A673 (cell line): ENCODE measurements around the gene SLC29A3. TPM values are rescaled to one million over a fixed set of nuclear protein-coding genes. Genes with fewer than 3 reads are reported as not detected.

Experiments
- BruUV-seq: library from RNA; stranded (reverse); fragments of 400-500 nt; replicated peaks from 2 replicates; lab custom pipeline; 2021; lab: Mats Ljungman, UMichigan
- CTCF ChIA-PET: fragments of 300-600 bp; sonication (Branson Sonifier 250); formaldehyde crosslinking; loops from one replicate; lab custom pipeline; 2022; ENCODE audit warnings: antibody characterized with exemption; lab: Charles Lee
- POLR2A ChIA-PET: fragments of 300-600 bp; sonication (Branson Sonifier 250); formaldehyde crosslinking; loops from one replicate; lab custom pipeline; 2022; ENCODE audit warnings: antibody characterized with exemption; ENCODE audit not compliant: low non-redundant PET; lab: Charles Lee
- DNase-seq: peaks from one replicate; pipeline ENCODE4 v3.0.0-alpha.2; 2015; ENCODE audit warnings: low spot score
- H3K27ac ChIP-seq: fragments of 200-600 bp; sonication (generic); 2 replicates; pipeline ENCODE4 v1.5.1; 2016; ENCODE audit warnings: mixed run types, low read depth, mild to moderate bottlenecking, mixed read lengths, antibody characterized with exemption, low read length; ENCODE audit not compliant: poor library complexity, severe bottlenecking
- H3K27me3 ChIP-seq: fragments of 200-600 bp; sonication (generic); replicated peaks from 2 replicates; pipeline ENCODE4 v1.6.1; 2017; ENCODE audit warnings: mixed run types, low read depth, mild to moderate bottlenecking, mixed read lengths, antibody characterized with exemption, low read length; ENCODE audit not compliant: insufficient read depth, poor library complexity
- H3K36me3 ChIP-seq: fragments of 200-600 bp; sonication (generic); 2 replicates; pipeline ENCODE4 v1.6.1; 2016; ENCODE audit warnings: mixed run types, mild to moderate bottlenecking, mixed read lengths, antibody characterized with exemption, low read length; ENCODE audit not compliant: insufficient read depth, poor library complexity, severe bottlenecking
- H3K4me1 ChIP-seq: fragments of 200-600 bp; sonication (generic); 2 replicates; pipeline ENCODE4 v1.6.1; 2017; ENCODE audit warnings: mixed run types, mild to moderate bottlenecking, mixed read lengths, antibody characterized with exemption, low read length; ENCODE audit not compliant: insufficient read depth, poor library complexity, severe bottlenecking
- H3K4me3 ChIP-seq: fragments of 200-600 bp; sonication (generic); 2 replicates; pipeline ENCODE4 v1.5.1; 2016; ENCODE audit warnings: low read depth, mixed run types, mild to moderate bottlenecking, mixed read lengths, low read length; ENCODE audit not compliant: poor library complexity, severe bottlenecking
- H3K9me3 ChIP-seq: fragments of 200-600 bp; sonication (generic); 2 replicates; pipeline ENCODE4 v1.6.1; 2016; ENCODE audit warnings: mixed run types, low read depth, mild to moderate bottlenecking, mixed read lengths, antibody characterized with exemption, low read length; ENCODE audit not compliant: poor library complexity, severe bottlenecking
- EZH2 ChIP-seq: fragments of 200-600 bp; sonication (generic); IDR thresholded peaks from 2 replicates; pipeline ENCODE4 v1.6.1; 2017; ENCODE audit warnings: borderline replicate concordance, low read depth, mild to moderate bottlenecking, mixed read lengths, antibody characterized with exemption, low read length; ENCODE audit not compliant: poor library complexity, severe bottlenecking
- intact Hi-C: fragments of 100-400 bp; cut with micrococcal nuclease; formaldehyde crosslinking; loops from one replicate; pipeline ENCODE4 v1.10.0; 2022; ENCODE audit not compliant: unreplicated experiment
- total RNA-seq: library from RNA; stranded (reverse); gene quantifications from 2 replicates; pipeline ENCODE4 v1.2.3, GENCODE V29; 2021
- TF ChIP-seq, protein P1 (sequence below): fragments of 300-800, 200-600 bp; sonication (generic); conservative IDR thresholded peaks from 2 replicates; pipeline ENCODE4 v1.5.1; 2017; ENCODE audit warnings: low read depth, mild to moderate bottlenecking, antibody characterized with exemption, low read length, moderate library complexity, mixed read lengths

The SLC29A3 gene
- total RNA-seq, 1 experiment from 2014 or later, result 6.1 TPM

DNA sequence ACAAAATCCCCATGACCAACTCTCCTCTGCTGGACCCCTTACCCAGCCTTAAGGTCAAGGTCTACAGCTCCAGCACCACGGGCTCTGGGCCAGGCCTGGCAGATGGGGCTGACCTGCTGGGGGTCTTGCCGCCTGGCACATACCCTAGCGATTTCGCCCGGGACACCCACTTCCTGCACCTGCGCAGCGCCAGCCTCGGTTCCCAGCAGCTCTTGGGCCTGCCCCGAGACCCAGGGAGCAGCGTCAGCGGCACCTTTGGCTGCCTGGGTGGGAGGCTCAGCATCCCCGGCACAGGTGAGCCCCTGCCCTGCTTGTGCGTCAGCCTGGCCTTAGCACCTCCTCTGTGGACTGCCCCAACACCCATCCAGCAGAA lies 27.5 kb upstream of the SLC29A3 start:
- BruUV-seq, result no TSS peak
- no peaks in the 10 kb centered on the region for H3K9me3 ChIP-seq

DNA sequence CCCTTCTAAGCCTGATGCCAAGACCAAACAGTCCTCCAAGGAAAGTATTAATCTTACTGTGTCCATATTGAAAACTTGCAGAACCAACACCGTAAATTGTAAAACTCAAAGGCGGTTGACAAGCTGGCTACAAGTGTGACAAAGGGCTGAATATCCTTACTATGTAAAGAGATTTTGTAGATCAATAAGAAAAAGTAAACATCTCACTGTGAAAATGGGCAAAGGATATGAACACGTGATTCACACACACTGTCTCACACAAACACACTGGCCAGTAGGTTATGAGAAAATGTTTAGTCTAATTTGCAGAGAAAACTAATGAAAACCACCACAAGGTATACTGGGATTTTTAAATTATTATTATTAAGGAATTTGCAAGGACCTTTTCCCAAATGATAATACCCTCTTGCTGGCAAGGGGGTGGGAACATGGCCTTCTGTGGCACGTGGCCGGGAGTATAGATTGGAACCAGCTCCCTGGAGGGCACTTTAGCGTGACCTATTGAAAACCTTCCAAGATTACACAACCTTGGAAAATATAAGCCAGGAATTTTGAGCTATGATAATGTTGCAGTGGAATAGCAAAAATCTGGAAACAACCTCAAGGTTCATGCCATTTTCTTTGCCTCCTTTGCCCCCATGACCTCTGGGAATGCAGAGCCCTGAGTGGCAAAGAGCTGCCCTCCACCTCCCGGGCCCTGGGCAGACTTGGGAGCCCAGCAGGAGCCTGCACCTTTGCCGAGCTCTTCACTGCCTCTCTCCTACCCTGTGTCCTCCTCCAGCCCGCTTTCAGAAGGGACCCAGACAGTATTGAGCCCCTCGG lies 26.2 kb upstream of the SLC29A3 start:
- Histone ChIP-seq H3K9me3 (no peaks in the 10 kb centered on the region), H3K4me3 (no peak overlapping the region), H3K27ac (no peak overlapping the region), H3K4me1 (no peaks in the 10 kb centered on the region), H3K27me3 (no peaks in the 10 kb centered on the region), H3K36me3 (peaks cover 4% of the 10 kb centered on the region)
- TF ChIP-seq, protein P1, sequence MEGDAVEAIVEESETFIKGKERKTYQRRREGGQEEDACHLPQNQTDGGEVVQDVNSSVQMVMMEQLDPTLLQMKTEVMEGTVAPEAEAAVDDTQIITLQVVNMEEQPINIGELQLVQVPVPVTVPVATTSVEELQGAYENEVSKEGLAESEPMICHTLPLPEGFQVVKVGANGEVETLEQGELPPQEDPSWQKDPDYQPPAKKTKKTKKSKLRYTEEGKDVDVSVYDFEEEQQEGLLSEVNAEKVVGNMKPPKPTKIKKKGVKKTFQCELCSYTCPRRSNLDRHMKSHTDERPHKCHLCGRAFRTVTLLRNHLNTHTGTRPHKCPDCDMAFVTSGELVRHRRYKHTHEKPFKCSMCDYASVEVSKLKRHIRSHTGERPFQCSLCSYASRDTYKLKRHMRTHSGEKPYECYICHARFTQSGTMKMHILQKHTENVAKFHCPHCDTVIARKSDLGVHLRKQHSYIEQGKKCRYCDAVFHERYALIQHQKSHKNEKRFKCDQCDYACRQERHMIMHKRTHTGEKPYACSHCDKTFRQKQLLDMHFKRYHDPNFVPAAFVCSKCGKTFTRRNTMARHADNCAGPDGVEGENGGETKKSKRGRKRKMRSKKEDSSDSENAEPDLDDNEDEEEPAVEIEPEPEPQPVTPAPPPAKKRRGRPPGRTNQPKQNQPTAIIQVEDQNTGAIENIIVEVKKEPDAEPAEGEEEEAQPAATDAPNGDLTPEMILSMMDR, result no peak
- no peak for TF ChIP-seq EZH2
- POLR2A ChIA-PET, result no interaction called here
- DNase-seq, result no peak
- intact Hi-C loops, result no loop called here
- CTCF ChIA-PET, result no interaction called here
- BruUV-seq, result no TSS peak

More for the DNA sequence above, 27.5 kb upstream of the SLC29A3 start:
- no peaks in the 10 kb centered on the region for H3K27me3 ChIP-seq
- CTCF ChIA-PET, result no interaction called here
- POLR2A ChIA-PET, result no interaction called here
- H3K4me1 ChIP-seq, result no peaks in the 10 kb centered on the region
- no peak overlapping the region for H3K4me3 ChIP-seq
- H3K36me3 ChIP-seq, result peaks cover 7% of the 10 kb centered on the region
- no peak for TF ChIP-seq EZH2
- TF ChIP-seq, protein P1, result no peak
- DNase-seq, result no peak
- no peak overlapping the region for H3K27ac ChIP-seq
- intact Hi-C loops, result no loop called here

DNA sequence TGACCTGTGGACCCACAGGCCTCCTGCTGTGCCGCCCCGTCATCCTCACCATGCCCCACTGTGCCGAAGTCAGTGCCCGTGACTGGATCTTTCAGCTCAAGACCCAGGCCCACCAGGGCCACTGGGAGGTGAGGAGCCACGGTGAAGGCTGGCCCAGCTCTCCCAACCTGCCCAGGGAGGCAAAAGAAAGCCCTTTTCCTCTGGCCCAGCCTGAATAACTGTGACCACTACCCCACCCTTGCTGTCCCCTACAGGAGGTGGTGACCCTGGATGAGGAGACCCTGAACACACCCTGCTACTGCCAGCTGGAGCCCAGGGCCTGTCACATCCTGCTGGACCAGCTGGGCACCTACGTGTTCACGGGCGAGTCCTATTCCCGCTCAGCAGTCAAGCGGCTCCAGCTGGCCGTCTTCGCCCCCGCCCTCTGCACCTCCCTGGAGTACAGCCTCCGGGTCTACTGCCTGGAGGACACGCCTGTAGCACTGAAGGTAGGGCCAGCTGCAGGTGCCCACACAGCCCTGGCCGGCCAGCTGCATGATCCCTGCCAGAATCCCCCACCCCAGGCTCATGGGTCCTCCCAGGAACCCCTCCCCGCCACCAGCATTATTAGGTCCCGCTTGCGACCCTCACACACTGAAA lies 25.5 kb upstream of the SLC29A3 start:
- no TSS peak for BruUV-seq
- no peaks in the 10 kb centered on the region for H3K27me3 ChIP-seq

More for the DNA sequence above, 25.5 kb upstream of the SLC29A3 start:
- H3K4me1 ChIP-seq, result no peaks in the 10 kb centered on the region
- no peak for DNase-seq
- POLR2A ChIA-PET, result no interaction called here
- CTCF ChIA-PET, result no interaction called here
- peaks cover 4% of the 10 kb centered on the region for H3K36me3 ChIP-seq
- intact Hi-C loops, result no loop called here
- no peak overlapping the region for H3K4me3 ChIP-seq
- TF ChIP-seq EZH2, result no peak
- TF ChIP-seq, protein P1, result no peak
- H3K27ac ChIP-seq, result no peak overlapping the region
- no peaks in the 10 kb centered on the region for H3K9me3 ChIP-seq
